ENCODE measurements around the gene GJC2.

Gene GJC2

GRCh38 chr1:228123505-228123904 is 26.2 kb upstream of the GJC2 start:
- Histone ChIP-seq H2AFZ (ENCODE audit: low read length) (no peak overlapping the region), H3K4me2 (ENCODE audit: low read depth, low read length) (no peak overlapping the region), H3K9me3 (replicated peaks; ENCODE audit: insufficient read depth, low read length) (no peaks in the 10 kb centered on the region), H3K79me2 (ENCODE audit: low read length) (no peaks in the 10 kb centered on the region), H3K36me3 (replicated peaks; ENCODE audit: insufficient read depth, low read length) (no peaks in the 10 kb centered on the region), H3F3A (ENCODE audit: insufficient read depth, low read length) (no peaks in the 10 kb centered on the region), H3K4me3 (ENCODE audit: low read length) (no peak overlapping the region), H4K20me1 (ENCODE audit: insufficient read depth, low read length) (no peaks in the 10 kb centered on the region), H3K27me3 (replicated peaks; ENCODE audit: insufficient read depth, low read length) (no peaks in the 10 kb centered on the region), H3K9me2 (replicated peaks; ENCODE audit: insufficient read depth, low read length) (no peaks in the 10 kb centered on the region), H3K9ac (ENCODE audit: low read length) (no peak overlapping the region), H3K4me1 (ENCODE audit: low read length) (no peaks in the 10 kb centered on the region), H3K27ac (ENCODE audit: low read length) (no peak overlapping the region)
- no peak for DNase-seq
- TF ChIP-seq EZH2 (optimal IDR thresholded peaks at IDR 0.05; ENCODE audit: low read depth, low read length) (no peak), EZH2phosphoT487 (IDR thresholded peaks at IDR 0.05; ENCODE audit: low read length) (no peak), CTCF (IDR thresholded peaks at IDR 0.05; ENCODE audit: low read length) (no peak)

- no peaks in the 10 kb centered on the region for H3K27me3 ChIP-seq (replicated peaks; ENCODE audit: insufficient read depth, low read length)
- no peak overlapping the region for H3K4me3 ChIP-seq (ENCODE audit: low read length)
- H3K9me3 ChIP-seq (replicated peaks; ENCODE audit: insufficient read depth, low read length) = no peaks in the 10 kb centered on the region
- H3K27ac ChIP-seq (ENCODE audit: low read length) = no peak overlapping the region
- no peak overlapping the region for H3K9ac ChIP-seq (ENCODE audit: low read length)
- no peaks in the 10 kb centered on the region for H3K4me1 ChIP-seq (ENCODE audit: low read length)
- no peaks in the 10 kb centered on the region for H4K20me1 ChIP-seq (ENCODE audit: insufficient read depth, low read length)
- no peaks in the 10 kb centered on the region for H3F3A ChIP-seq (ENCODE audit: insufficient read depth, low read length)
- H3K79me2 ChIP-seq (ENCODE audit: low read length) = no peaks in the 10 kb centered on the region
- no peak overlapping the region for H2AFZ ChIP-seq (ENCODE audit: low read length)
- no peak for DNase-seq
- no peaks in the 10 kb centered on the region for H3K9me2 ChIP-seq (replicated peaks; ENCODE audit: insufficient read depth, low read length)
- no peak for TF ChIP-seq EZH2phosphoT487 (IDR thresholded peaks at IDR 0.05; ENCODE audit: low read length)
- no peak for TF ChIP-seq CTCF (IDR thresholded peaks at IDR 0.05; ENCODE audit: low read length)
- no peak for TF ChIP-seq EZH2 (optimal IDR thresholded peaks at IDR 0.05; ENCODE audit: low read depth, low read length)
- H3K4me2 ChIP-seq (ENCODE audit: low read depth, low read length) = no peak overlapping the region
- no peaks in the 10 kb centered on the region for H3K36me3 ChIP-seq (replicated peaks; ENCODE audit: insufficient read depth, low read length)
Measured at GRCh38 chr1:228125185-228125584, 24.5 kb upstream of the GJC2 start.

DNA sequence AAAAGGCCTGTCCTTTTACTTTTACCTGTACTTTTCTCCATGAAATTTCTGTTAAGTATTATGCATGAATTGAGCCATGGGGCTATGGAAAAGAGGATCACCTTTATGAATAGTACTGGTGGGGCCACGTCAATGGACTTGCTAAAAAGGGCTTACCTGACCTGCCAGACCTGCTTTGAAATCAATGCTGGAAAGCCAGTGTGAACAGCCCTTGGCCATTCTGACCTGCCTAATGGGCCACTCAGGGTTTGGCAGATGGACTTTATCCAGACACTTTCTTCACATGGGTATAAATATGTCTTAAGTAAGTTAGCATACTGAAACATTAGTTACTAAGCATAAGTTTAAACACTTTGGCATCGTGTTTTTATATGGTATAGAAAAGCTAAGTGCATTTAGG is 18.0 kb upstream of the GJC2 start:
- no peak overlapping the region for H3K4me3 ChIP-seq (ENCODE audit: low read length)
- H3K9ac ChIP-seq (ENCODE audit: low read length) = no peak overlapping the region
- H3K27ac ChIP-seq (ENCODE audit: low read length) = no peak overlapping the region
- H3K27me3 ChIP-seq (replicated peaks; ENCODE audit: insufficient read depth, low read length) = peaks cover 13% of the 10 kb centered on the region
- no peaks in the 10 kb centered on the region for H3K36me3 ChIP-seq (replicated peaks; ENCODE audit: insufficient read depth, low read length)
- no peak overlapping the region for H2AFZ ChIP-seq (ENCODE audit: low read length)
- no peaks in the 10 kb centered on the region for H3F3A ChIP-seq (ENCODE audit: insufficient read depth, low read length)
- H3K9me3 ChIP-seq (replicated peaks; ENCODE audit: insufficient read depth, low read length) = no peaks in the 10 kb centered on the region
- no peaks in the 10 kb centered on the region for H3K4me1 ChIP-seq (ENCODE audit: low read length)
- no peaks in the 10 kb centered on the region for H3K9me2 ChIP-seq (replicated peaks; ENCODE audit: insufficient read depth, low read length)
- H3K4me2 ChIP-seq (ENCODE audit: low read depth, low read length) = no peak overlapping the region
- H3K79me2 ChIP-seq (ENCODE audit: low read length) = no peaks in the 10 kb centered on the region
- DNase-seq = no peak
- TF ChIP-seq EZH2phosphoT487 (IDR thresholded peaks at IDR 0.05; ENCODE audit: low read length) (no peak), EZH2 (optimal IDR thresholded peaks at IDR 0.05; ENCODE audit: low read depth, low read length) (no peak), CTCF (IDR thresholded peaks at IDR 0.05; ENCODE audit: low read length) (no peak)
- H4K20me1 ChIP-seq (ENCODE audit: insufficient read depth, low read length) = no peaks in the 10 kb centered on the region
